GM08714 (cell line): Measurements from ENCODE around the gene NPY5R.

Source experiments
- H3K4me3 ChIP-seq: fragments of 200-500 bp; sonication (Bioruptor generic); 2 replicates; pipeline ENCODE4 v1.5.1; 2014; ENCODE audit warnings: mild to moderate bottlenecking, low read length, inconsistent platforms
- ZNF274 ChIP-seq: IDR thresholded peaks from 2 replicates; pipeline ENCODE4 v1.6.1; 2012; ENCODE audit warnings: mild to moderate bottlenecking, low read depth, low read length

NPY5R gene

GRCh38 chr4:163356104-163356503 is 12.4 kb downstream of the NPY5R start:
- no peak overlapping the region for H3K4me3 ChIP-seq
- no peak for TF ChIP-seq ZNF274

DNA sequence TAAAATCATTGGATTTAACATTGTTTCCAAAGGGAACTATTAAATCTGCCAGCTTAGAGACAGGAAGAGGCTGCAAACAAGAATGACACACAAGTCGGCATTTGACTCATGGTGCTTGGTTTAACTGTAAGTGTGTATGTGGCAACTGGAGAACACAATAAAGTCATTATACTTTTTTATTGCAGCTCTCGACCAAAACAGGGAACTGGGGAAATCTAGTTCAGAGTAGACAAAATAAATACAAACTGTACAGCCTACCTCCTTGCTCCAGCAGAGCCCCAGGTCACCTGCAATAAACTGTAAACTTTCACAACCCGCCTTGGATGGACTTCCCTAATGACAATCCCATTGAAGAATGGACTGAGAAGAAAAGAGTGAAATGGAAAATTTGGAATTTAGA is 24.0 kb downstream of the NPY5R start:
- H3K4me3 ChIP-seq: no peak overlapping the region
- TF ChIP-seq ZNF274: no peak

DNA sequence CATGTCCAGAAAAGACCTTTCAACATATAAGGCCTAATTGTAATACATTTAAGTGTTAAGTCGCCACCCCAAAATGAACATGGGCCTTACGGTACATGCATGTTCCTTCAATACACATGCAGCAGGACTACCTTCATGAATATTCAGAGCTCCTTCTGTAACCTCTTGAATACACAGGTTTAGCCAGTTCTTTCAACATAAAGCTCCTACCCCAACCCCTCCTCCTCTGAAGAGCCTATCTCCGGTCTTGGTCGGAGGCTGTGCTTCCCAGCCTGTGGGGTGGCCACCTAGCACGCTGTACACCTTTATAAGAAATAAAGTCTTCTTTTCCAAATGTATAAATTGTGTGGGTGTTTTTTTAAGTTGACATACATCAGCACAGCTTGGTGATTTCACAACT is 28.3 kb downstream of the NPY5R start:
- TF ChIP-seq ZNF274: no peak
- H3K4me3 ChIP-seq: no peak overlapping the region

- no peak for TF ChIP-seq ZNF274
- no peak overlapping the region for H3K4me3 ChIP-seq
Measured at GRCh38 chr4:163378661-163379060, 35.0 kb downstream of the NPY5R start.

GRCh38 chr4:163380703-163381102 is 37.0 kb downstream of the NPY5R start:
- no peak overlapping the region for H3K4me3 ChIP-seq
- no peak for TF ChIP-seq ZNF274

DNA sequence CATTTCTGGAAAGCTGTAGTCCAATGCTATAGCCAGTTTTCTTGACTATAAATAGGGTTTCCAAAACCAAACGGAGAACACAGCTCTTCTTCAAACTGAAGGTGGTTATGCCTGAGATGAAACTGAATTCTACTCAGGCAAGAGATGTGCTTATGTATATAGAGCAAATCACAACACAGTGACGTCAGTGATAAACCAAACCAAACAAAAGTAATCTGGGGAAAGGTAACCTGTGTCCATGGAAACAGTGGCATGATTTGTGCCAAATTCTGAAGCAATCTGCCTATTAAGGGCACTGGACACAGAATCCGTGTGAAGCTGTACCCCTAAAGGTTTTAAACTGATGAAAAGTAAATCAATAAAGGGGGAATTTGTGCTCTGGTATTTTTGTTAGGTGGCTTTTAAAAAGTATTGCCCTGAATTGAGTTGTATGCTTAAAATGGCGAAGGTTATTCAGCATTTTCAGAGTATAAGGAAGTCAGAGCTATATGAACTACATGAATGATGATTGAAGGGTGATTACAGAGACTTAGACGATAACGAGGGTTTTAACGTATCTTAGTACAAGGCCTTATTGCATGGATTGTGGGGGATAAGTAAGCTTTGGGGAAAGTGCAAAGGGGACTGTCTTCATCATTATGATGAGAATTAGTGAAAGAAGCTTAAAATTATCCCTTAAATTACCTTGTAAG is 38.6 kb downstream of the NPY5R start:
- no peak for TF ChIP-seq ZNF274
- no peak overlapping the region for H3K4me3 ChIP-seq

DNA sequence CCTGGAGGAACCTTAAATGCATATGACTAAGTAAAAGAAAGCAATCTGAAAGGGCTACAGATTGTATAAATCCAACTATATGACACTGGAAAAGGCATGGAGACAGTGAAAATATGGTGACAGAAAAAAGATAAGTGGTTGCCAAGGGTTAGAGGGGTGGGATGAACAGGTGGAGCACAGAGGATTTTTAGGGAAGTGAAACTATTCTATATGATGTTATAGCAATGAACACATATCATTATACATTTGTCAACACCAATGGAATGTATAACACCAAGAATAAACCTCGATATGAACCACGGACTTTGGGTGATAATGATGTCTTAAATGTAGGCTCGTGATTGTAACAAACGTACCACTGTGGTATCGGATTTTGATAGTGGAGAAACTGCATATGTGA is 40.7 kb downstream of the NPY5R start:
- H3K4me3 ChIP-seq: no peak overlapping the region
- no peak for TF ChIP-seq ZNF274

GRCh38 chr4:163384926-163385325 is 41.2 kb downstream of the NPY5R start:
- H3K4me3 ChIP-seq: no peak overlapping the region

GRCh38 chr4:163385466-163385865 is 41.8 kb downstream of the NPY5R start:
- no peak overlapping the region for H3K4me3 ChIP-seq
- TF ChIP-seq ZNF274: no peak

More at GRCh38 chr4:163384926-163385325, 41.2 kb downstream of the NPY5R start:
- no peak for TF ChIP-seq ZNF274

GRCh38 chr4:163391756-163392155 is 48.1 kb downstream of the NPY5R start:
- no peak overlapping the region for H3K4me3 ChIP-seq
- no peak for TF ChIP-seq ZNF274

DNA sequence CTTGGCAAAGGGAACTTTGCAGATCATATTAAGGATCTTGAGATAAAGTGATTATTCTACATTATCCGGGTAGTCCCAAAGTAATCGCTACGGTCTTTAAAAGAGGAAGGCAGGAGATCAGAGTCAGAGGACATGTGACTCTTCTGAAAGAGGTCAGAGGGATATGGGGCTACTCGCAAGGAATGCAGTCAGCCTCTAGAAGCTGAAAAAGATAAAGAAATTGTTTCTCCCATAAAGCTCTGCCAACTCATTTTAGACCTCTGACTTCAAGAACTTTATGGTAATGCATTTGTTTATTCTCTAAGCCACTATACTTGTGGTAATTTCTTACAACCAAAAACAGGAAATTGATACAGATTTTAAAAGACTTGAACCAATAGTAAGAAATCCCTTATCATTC is 48.6 kb downstream of the NPY5R start:
- no peak for TF ChIP-seq ZNF274
- H3K4me3 ChIP-seq: no peak overlapping the region

- no peak overlapping the region for H3K4me3 ChIP-seq
- TF ChIP-seq ZNF274: no peak
Measured at GRCh38 chr4:163393471-163393870, 49.8 kb downstream of the NPY5R start.

- no peak overlapping the region for H3K4me3 ChIP-seq
- TF ChIP-seq ZNF274: no peak
Measured at GRCh38 chr4:163395055-163395454, 51.4 kb downstream of the NPY5R start.

- TF ChIP-seq ZNF274: no peak
- no peak overlapping the region for H3K4me3 ChIP-seq
Measured at GRCh38 chr4:163395758-163396157, 52.1 kb downstream of the NPY5R start.

DNA sequence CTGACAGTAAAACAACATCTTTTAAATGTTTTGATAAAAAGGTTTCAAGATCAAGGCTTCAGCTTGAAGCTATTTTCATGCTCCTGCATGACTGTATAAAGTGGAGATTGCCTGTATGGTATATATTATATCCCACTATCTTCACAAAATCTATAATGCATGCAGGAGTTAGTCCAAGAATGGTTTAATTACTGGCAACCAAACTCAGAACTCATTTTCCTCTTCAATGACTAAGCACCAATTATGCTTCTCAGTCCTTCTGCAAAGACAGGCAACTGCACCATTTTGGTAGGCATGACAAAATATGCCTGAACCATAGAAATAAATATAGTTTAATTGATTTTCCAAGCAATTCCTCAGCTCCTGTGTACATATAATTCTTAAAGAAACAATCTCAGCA is 54.5 kb downstream of the NPY5R start:
- H3K4me3 ChIP-seq: no peak overlapping the region
- no peak for TF ChIP-seq ZNF274

- H3K4me3 ChIP-seq: no peak overlapping the region
- TF ChIP-seq ZNF274: no peak
Measured at GRCh38 chr4:163400911-163401310, 57.2 kb downstream of the NPY5R start.
